HG02884 (cell line): ENCODE measurements around the gene ATRAID.
"Not testable (repeated sequence)": the region's sequence is repeated elsewhere in the genome, so short reads cannot be mapped to it uniquely, and the experiment has no call there.

Experiments used
- ATAC-seq: cut with Tn5 transposase; IDR thresholded peaks from one replicate; pipeline ENCODE4 v1.9.1; 2021; ENCODE audit warnings: mild to moderate bottlenecking, moderate library complexity; ENCODE audit not compliant: unreplicated experiment

The ATRAID gene

DNA sequence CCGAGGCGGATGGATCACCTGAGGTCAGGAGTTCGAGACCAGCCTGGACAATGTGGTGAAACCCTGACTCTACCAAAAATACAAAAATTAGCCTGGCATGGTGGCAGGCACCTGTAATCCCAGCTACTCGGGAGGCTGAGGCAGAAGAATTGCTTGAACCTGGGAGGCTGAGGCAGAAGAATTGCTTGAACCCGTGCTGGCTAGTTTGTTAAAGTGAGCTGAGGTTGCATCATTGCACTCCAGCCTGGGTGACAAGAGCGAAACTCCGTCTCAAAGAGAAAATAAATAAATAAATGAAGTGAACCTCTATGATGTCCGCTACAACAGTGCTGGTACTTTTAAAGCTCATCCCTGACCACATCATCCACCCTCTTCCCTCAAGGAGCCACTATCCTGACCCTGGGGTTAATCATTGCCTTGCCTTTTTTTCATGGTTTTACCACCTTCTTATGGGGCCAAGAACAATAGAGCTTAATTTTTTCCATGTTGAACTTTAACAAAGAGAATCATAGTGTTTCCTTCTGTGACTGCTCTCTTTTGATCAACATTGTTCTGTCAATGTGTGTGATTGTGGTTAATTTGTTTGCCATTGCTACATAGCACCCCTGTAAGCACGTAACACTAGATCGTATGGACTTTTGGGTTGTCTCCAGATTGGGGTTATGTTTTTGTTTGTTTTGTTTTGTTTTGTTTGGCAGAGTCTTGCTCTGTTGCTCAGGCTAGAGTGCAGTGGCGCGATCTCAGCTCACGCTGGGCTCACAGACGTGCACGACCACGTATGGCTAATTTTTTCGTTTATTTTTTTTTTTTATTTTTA is 17.1 kb upstream of the ATRAID start:
- no peak for ATAC-seq

DNA sequence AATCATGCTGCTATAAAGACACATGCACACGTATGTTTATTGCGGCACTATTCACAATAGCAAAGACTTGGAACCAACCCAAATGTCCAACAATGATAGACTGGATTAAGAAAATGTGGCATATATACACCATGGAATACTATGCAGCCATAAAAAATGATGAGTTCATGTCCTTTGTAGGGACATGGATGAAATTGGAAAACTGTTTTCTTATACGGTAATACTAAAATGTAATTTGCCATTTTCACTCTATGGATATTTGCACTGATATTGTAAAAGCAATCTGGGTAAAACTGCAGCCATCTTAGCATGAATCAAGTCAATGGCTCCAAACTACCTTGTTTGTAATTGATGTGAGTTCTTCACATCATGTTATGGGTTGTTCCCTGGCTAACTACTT is 16.0 kb upstream of the ATRAID start:
- ATAC-seq: not testable (repeated sequence)

DNA sequence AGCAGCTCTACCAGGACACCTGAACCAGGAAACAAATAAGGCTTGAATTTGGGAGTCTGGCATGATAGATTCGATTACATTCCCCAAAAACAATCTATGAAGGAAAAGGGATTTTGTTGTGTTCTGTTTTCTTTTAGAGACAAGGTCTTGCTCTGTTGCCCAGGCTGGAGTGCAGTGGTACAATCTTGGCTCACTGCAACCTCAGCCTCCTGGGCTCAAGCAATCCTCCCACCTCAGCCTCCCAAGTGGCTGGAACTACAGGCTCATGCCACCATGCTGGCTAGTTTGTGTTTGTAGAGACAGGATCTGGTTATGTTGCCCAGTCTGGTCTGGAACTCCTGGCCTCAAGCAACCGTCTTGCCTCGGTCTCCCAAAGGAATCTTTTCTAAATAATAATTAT is 13.8 kb upstream of the ATRAID start:
- not testable (repeated sequence) for ATAC-seq

DNA sequence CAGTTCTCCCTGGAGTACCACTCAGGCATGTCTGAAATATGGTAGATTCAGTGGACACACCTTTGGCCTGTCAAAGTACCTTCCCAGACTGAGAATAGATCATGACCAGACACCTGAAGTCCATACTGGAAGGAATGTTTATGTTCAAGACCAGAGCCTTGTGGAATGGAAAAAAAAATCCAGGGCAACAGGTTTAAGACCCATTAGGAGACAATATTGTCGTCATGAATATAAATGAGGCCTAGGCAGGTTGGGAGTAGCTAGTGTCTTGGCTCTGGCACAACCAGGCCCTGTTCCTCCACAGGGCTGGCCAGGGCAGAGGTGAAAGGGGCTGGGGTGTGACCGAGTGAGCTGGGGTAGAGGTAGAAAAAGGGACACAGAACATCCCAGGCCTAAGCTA is 13.2 kb upstream of the ATRAID start:
- ATAC-seq: no peak

DNA sequence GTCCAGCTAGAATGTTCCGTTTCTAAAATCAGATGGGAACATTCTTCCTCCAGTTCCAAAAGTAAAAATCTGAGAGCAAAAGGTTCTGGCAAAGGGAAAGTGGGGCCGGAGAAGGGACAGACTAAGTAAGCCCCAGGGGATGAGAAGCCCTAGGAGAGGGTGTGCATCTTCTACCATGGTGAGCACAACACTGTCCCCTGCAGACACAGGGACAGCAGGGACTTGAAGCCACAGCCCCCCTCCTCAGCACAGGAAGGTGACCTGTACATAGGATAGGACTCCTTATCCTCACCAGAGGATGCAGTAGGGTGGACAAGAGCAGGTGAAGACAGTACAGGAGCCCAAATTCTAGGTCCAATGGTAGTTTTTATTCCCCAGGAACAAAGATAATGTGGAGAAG is 12.6 kb upstream of the ATRAID start:
- no peak for ATAC-seq

DNA sequence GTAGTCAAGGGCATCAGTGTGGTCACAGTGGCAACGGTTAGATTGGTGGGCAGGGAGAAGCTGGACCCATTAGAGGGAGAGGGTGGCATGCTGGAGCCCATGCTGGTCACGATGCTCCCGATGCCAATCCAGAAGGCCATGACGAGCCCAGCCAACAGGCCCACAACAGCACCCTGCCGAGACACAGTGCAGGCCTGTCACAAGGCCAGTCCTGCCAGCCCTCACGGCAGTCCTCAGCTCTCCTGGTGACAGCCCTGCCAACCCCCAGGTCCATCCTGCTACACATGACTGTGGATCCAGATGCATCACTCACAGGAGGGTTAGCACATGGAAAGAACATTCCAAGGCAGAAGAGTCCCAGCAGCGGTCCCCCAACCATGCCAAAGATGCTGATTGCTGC is 10.2 kb upstream of the ATRAID start:
- ATAC-seq: no peak

DNA sequence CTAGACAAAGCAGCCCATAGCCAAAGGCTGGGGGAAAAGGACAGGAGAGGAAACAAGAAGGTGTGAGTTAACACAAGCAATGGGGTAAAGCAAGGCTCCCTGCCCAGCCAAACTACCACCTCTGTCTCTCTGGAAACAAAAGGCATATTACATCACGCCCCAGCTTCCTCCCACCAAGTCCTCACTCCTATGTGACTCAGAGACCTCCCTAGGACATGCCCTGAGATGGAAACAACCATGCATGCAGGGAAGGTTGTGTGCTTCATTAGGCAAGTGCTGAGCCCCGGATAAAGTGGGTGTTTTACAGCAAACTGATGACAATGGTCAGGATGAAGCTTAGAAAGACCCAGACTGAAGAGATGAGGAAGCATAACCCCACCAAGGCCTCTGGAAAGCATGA is 9.0 kb upstream of the ATRAID start:
- no peak for ATAC-seq

DNA sequence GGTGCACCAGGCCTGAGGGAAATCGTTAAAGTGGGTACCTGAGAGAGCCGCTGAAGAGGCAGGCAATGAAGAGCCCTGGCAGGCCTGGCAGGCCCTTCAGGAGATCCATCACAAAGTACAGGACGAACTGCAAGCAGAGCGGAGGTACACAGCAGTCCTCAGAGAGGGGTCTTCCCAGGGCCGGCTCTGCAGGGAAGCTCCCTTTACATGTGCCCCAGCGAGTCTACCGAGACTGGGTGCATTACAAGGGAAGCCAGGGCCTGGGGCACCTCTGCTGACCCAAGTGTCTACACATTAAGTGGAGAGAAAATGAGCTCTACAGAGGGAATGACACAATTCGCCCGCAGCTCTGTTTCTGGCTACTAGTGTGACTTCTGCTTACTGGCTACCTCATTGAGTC is 8.1 kb upstream of the ATRAID start:
- no peak for ATAC-seq

DNA sequence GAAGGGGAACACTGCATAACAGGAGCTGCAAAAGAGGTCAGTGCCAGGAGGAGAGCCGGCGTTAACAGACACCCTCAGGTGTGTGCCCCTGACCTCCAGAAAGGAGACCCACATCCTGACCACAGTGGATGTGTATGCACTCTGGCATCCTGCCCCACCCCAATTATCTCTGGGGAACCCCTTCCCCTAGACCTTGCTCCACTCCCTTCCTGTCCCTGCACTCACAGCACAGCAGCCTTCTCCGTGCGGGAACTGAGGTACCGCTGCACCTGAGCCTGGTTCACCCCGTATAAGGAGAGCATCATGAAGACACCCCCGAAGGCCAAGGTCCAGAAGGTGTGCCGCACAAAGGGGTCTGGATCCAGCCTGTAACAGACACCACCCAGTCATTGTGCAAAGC is 7.3 kb upstream of the ATRAID start:
- ATAC-seq: no peak

DNA sequence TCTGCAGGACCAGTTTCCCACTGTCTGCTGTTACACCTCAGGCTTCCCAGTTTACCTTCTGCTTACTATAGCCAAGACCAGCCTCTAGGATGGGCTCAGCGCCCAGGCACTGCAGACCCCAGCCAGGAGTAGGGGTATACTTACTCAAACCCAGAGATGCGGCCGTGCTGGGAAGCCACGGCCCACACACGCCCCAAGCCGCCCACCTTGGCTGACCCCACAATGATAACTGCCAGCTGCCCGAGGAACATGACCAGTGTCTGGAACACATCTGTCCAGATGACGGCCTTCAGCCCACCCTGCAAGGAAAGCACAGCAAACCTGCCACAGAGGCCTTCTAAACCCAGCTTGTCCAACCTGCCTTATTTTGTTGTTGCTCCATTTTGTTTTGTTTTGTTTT is 6.6 kb upstream of the ATRAID start:
- ATAC-seq: no peak

DNA sequence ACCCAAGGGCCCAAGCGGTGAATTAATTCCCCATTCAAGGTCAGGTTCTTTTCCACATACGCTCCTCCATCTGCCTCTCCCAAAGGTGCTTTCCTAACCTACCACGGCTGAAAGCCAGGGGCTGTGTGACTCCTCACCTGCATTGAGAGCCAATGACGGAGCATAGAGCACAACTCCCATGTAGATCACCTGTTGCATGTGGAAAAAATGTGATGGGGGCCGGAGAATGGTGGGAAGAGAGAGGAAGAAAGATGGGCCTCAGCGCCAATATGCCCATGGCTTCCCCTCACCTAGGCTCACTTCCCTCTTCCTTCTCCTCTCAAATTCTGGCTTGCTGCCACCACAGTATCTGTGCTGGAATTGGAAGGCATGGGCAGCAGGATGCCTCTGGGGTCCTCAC is 5.5 kb upstream of the ATRAID start:
- ATAC-seq: no peak

DNA sequence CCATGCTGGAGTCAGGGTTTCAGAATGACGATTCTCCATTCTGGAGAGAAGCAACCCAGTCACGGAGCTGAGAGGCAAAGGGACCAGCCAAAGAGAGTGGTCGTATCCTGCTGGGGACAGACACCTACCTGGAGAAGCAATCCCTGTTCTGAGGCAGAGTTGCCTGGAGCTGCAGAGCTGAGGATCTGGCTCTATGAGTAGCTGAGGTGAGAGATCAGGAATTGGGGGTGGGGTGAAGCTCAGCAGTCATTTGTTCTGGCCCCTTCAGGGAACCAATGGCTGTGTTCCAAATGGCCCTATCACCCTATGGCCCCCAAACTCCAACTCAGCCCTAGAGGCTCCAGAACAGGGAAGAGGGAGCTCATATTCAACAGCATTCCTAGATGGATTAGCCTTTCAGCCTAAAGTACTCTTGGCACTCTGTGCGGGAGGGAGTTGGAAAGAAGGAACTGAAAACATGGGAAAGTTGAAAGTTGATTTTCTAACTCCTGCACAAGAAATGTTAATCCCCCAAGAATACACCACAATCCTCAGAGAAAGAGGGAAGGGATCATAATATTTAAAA is 3.3 kb upstream of the ATRAID start:
- ATAC-seq: no peak

DNA sequence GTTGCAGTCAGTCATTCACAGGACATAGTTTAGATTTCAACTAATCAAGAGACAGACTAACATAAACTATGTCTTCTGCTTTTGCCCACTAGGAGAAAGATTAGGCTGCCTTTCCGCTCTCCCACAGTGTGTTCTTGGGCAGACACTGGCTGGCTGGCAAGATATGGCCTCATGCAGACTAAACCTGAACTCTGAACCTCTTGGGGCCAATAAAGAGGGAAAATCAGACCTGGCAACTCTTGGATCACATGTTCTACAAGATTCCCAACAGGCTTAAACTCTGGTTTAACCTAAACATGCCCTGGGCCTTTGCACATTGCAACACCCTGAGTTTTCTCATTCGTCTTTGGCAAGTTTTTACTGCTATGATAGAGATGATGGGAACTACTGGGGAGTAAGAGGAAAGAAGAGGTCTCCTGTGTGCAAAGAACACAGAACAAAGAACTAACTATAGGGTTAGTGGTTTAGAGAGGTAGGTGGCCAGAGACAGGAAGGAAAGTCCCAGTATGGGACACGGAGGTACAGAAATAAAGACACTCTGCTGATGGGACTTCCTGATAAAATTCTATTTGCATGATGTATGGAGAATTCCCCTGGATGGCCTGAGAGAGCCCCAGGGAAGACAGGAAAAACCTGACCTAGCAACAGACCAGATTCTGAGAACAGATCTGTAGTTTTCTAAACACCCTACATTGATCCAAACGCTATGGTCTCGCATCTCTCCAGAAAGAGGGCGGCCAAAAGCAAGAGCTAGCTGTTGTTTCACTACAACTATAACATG is 2.0 kb upstream of the ATRAID start:
- no peak for ATAC-seq

DNA sequence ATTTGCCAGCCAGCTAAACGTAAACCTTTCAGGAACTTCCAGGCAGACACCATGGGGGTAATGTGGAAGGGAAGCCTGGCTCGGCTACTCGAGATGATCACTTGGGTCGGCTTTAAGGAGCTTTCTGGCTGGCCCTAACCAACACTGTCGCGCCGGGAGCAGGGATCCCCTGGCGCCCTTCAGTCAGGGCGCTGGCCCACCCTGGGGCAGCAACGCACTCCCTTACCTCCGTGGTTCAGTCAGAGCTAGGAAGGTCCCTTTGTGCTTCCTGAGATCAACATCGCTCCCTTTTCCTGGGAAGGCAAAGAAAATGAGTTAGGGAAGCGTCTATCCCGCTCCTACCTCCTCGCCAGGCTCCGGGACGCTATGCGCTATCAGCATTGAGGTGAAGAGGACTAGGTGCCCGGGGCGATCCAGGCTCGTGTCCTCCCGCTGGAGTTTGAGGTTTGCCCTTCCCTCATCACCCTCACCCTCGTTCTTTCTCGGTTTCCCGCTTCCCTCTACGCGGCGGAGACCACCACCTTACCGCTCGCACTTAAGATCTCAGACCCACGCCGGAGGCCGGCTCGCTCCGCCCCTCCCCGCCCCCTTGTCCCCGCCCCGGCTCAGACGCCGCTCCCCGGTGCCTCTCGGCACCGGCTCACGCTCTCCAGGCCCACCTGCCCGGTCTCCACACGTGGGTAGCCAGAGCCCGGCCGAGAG is 449 bp upstream of the ATRAID start:
- no peak for ATAC-seq

DNA sequence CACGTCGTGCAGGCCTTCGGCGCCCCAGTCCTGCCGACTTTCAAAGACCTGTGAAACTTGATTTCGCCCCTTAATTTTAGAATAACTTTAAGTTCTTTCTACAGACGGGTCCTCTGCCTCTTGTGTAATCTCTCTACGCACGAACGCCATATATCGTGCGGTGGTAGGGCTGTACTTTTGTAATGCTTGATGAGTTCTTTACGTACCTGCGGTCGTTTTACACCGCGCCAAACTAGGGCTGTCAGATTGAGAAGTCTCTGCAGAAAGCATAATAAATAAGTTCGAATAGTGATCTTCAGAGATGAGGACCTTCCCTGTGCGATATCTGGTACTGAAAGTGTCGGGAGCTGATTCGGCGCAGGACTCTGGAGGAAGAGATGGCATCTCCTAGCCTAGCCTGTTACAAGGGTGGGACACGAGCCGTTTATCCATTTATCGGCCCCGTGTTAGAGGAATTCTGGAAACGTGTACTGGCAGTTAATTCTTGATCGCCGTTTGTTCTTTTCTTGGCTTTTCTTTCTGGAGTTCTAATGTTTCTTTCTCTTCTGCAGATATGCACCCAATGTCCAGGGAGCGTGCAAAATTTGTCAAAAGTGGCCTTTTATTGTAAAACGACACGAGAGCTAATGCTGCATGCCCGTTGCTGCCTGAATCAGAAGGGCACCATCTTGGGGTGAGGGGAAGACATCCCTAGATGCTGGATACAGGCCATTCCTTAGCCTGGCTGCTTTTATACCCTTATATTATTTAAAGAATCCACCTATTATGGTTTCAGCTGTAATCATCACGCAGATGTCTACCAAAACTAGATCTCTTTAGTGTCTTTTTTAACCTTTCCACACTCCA is 1.0 kb downstream of the ATRAID start:
- ATAC-seq: peak; percentile 10

DNA sequence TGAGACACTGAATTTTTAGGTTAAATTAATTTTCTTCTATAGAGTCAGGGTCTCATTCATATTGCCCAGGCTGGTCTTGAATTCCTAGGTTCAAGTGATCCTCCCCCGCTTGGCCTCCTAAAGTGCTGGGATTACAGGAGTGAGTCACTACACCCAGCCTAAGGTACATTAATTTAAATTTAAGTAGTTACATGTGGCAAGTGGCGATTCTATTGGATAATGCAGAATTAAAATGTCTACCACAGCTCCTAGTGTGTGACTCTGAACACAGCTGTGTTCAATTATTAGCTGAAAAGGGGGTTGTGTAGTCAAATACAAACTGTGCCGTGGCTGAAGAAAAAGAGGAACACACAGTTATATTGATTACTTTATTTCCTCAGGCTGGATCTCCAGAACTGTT is 3.1 kb downstream of the ATRAID start:
- ATAC-seq: no peak

DNA sequence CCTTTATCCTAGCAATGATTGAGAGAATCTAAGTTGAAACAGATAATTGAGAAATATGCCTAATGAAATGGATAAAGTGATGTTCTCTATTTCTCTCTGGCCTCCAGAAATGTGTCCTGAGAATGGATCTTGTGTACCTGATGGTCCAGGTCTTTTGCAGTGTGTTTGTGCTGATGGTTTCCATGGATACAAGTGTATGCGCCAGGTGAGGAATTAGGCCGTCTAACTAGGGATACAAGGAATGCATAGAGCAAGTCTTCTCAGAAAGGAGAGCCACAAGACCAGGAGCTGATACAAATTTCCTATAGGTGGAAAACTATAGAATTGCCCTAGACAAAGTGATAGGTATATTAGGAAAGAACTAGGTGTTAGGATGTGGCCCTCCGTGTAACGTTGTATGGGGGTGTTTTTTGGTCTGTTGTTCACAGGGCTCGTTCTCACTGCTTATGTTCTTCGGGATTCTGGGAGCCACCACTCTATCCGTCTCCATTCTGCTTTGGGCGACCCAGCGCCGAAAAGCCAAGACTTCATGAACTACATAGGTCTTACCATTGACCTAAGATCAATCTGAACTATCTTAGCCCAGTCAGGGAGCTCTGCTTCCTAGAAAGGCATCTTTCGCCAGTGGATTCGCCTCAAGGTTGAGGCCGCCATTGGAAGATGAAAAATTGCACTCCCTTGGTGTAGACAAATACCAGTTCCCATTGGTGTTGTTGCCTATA is 4.7 kb downstream of the ATRAID start:
- ATAC-seq: peak; percentile 3

DNA sequence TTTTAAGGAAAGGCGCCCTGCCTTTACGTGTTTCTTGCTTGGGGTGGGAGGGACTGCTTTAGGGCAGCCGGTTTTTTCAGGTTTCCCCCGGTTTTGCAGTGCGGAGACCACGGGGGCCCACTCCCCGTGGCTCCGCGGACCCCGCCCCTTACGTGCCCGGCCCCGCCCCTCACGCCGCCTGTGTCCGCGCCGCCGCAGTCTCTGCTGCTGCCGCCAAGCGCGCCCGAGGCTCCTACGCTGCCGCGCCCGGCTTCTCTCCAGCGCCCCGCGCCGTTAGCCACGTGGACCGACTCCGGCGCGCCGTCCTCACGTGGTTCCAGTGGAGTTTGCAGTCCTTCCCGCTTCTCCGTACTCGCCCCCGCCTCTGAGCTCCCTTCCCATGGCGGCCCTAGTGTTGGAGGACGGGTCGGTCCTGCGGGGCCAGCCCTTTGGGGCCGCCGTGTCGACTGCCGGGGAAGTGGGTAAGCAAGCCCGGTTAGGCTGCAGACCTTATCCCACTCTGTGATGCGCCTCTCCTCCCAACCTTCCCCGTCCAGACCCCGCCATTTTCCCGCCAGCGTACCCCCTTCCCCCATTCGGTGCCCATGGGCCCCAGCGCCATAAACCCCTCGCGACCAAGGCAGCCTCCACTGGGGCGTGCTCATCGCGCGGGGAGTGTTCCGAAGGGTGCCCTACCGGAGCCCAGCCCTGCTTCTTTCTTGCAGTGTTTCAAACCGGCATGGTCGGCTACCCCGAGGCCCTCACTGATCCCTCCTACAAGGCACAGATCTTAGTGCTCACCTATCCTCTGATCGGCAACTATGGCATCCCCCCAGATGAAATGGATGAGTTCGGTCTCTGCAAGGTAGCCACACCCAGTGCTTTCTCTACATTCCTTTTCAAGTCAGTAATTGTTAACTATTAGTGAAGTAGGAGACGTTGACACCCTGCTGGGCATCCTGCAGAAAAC is 5.6 kb downstream of the ATRAID start, which contains the start of gene CAD:
Gene CAD, plus strand, starts transcription at position 197 of the 949 bp plus-strand sequence. Its CDS starts 183 bp downstream, at position 380.
- ATAC-seq: peak; percentile 52

DNA sequence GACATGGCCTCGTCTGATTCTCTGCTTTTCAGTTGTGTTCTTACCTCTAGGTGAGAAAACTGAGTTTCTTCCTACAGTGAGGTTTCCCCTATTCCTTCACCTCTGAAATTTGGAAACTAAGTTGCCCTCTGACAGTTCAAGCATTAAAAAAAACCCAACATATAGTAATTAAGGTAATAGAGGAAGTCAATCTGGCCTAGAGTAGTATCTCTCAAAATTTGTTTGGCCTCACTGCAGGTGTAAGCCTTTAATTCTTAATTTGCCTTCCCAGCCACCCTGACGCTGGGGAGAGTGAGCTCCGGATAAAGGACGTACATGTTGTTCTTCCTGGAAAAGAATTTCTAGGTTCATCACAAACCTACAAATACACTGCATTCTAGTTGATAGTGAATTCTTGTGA is 6.8 kb downstream of the ATRAID start:
- no peak for ATAC-seq
